ENCODE data around the gene B3GNT2.

DNA sequence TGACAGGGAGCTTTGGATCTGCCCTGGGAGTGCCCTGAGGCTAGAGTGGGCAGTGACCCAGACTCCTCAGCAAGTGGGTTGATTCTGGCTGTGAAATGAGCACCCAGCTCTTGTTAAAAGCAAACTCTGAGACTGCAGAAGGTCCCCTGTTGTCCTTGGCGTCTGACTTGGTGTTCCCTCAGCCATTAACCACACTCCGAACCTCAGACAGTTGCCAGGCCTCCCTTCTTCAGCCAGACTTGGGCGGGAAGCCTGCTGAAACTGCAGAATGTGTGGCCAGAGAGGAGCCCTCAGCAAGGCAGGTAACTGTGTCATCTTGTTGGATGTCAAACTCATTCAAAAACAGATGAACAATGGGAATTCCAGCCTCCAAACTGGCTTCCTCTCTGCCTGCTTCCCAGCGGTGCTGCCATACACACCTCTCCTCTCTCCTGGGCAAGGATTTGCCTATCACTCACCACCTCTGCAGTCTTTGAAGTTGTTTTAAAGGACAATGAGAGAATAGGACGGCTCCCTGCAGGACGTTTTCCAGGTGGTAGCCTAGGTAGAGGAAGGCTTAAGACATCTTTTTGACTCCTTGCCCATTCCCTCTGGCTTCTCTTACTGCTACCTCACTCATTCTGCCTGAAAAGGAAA, 38.9 kb upstream of the B3GNT2 start:
- no peak for TF ChIP-seq POLR2A (IDR thresholded peaks at IDR 0.05; ENCODE audit: low read depth, low read length)
- TF ChIP-seq, protein P1, sequence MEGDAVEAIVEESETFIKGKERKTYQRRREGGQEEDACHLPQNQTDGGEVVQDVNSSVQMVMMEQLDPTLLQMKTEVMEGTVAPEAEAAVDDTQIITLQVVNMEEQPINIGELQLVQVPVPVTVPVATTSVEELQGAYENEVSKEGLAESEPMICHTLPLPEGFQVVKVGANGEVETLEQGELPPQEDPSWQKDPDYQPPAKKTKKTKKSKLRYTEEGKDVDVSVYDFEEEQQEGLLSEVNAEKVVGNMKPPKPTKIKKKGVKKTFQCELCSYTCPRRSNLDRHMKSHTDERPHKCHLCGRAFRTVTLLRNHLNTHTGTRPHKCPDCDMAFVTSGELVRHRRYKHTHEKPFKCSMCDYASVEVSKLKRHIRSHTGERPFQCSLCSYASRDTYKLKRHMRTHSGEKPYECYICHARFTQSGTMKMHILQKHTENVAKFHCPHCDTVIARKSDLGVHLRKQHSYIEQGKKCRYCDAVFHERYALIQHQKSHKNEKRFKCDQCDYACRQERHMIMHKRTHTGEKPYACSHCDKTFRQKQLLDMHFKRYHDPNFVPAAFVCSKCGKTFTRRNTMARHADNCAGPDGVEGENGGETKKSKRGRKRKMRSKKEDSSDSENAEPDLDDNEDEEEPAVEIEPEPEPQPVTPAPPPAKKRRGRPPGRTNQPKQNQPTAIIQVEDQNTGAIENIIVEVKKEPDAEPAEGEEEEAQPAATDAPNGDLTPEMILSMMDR (IDR thresholded peaks at IDR 0.05; ENCODE audit: extremely low read depth in 1 of 2, insufficient read depth in 1 of 2, low read depth in 1 of 2, low read length in 2 of 2): no peak
- no peak for TF ChIP-seq EZH2 (IDR thresholded peaks at IDR 0.05; ENCODE audit: borderline replicate concordance, low read depth, low read length, severe bottlenecking)
